Epithelial cell of prostate (primary cell): ENCODE measurements around the gene MVP.

Experiments
- DNase-seq: peaks from one replicate; pipeline ENCODE4 v3.0.0-alpha.2; 2011; ENCODE audit warnings: low read depth, low spot score
- H3K27ac ChIP-seq: fragments of 450-650 bp; 2 replicates; pipeline ENCODE4 v1.5.1; 2017; ENCODE audit warnings: mild to moderate bottlenecking

The MVP gene

GRCh38 chr16:29804020-29804419 is 16.2 kb upstream of the MVP start:
- H3K27ac ChIP-seq, result no peak overlapping the region

GRCh38 chr16:29804455-29805231 is 15.6 kb upstream of the MVP start:
- H3K27ac ChIP-seq, result peak overlapping the region; percentile 80
- no peak for DNase-seq

More at GRCh38 chr16:29804020-29804419, 16.2 kb upstream of the MVP start:
- no peak for DNase-seq

DNA sequence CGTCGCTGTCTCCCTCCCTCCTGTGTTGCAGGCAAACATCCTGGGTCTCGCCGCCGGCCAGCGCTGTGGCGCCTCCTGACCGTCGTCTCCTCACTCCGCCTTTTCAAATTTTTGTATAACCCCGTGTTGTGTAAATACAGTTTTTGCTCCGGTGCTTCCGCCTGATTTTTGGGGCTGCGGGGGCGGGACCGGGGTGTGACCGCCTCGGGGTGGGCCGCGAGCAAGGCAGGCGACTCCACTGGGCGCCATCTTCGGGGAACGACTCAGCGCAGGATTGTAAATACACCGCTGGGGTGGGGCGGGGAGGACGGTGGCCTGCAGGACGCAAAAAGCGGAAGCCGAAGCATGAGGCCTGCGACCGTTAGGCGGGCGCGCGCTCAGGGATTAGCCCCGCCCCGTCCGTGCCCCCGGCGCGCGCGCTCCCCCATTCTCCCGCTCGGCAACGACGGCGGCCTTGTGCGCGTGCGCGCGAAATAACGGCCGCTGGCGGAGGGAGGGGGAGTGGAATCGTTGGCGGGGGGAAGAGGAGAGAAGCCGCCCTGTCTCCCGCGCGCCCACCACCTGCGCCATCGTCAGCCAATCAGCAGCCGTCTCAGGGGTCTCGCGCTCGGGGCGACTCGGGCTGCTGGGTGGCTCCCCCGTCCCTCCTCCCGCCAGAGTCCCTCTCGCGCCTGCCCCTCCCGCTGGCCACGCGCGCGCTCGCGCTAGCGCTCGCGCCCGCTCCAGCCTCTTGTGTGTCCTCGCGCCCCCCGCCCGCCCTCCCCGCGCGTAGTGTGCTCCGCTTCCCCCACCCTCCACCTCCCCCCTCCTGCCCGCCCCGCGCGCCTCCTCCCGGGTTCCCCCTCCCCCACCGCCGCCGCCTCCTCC is 14.8 kb upstream of the MVP start:
- peak; percentile 89 for DNase-seq
- peak overlapping the region; percentile 80 for H3K27ac ChIP-seq

DNA sequence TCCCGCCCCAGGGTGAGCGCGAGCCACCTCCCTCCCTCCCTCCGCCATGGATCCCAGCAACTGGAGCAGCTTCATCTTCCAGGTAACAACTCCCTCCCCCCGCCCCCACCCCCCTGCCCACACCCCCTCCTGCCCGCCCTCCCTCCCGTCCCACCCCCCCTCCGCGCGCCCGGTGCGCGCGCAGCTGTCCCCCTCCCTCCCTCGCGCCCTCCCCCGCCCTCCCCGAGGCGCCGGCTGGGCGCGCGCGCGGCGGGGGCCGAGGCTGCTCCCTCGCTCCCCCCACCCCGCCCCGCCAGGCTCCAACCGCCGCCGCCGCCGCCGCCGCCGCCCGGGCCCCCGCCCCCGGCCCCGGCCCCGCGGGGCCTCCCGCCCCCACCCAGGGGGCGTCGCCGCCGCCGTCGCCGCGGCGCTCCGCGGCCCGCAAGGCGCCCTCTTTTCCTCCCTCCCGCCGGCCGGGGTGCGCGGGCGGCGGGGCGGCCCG is 14.1 kb upstream of the MVP start, which contains the start of gene MAZ:
TSS of gene MAZ (plus strand) at position 431 of the 481 bp plus-strand sequence. CDS start 173 bp downstream, outside the sequence.
- peak; percentile 72 for DNase-seq

GRCh38 chr16:29806641-29807425 is 13.4 kb upstream of the MVP start:
- H3K27ac ChIP-seq, result peak overlapping the region; percentile 81
- DNase-seq, result no peak

More for the DNA sequence above, 14.1 kb upstream of the MVP start, which contains the start of gene MAZ:
- peak within 1 kb of the TSS; percentile 81 for H3K27ac ChIP-seq

DNA sequence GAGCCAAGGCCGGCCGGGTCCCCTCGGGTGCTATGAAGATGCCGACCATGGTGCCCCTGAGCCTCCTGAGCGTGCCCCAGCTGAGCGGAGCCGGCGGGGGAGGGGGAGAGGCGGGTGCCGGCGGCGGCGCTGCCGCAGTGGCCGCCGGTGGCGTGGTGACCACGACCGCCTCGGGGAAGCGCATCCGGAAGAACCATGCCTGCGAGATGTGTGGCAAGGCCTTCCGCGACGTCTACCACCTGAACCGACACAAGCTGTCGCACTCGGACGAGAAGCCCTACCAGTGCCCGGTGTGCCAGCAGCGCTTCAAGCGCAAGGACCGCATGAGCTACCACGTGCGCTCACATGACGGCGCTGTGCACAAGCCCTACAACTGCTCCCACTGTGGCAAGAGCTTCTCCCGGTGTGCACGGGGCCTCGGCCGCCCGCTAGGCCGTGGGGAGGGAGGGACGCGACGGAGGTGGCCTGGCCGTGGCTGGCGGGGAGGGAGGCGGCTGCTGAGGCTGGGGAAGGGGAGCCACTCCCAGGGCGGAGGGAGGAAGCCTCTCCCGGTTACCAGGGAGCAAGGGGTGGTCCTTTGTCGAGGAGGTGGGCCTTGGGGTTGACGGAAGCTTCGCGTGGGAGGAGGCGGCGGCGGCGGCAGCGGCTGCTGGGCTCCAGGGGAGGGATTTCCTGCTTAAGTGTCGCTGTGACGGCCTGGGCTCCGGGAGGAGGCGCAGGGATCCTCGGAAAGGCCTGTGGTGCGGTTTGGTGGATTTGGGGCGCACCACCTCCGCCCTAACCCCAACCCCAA is 12.6 kb upstream of the MVP start:
- peak; percentile 76 for DNase-seq
- peak overlapping the region; percentile 81 for H3K27ac ChIP-seq

- peak overlapping the region; percentile 81 for H3K27ac ChIP-seq
- no peak for DNase-seq
These were observed 11.9 kb upstream of the MVP start for GRCh38 chr16:29808219-29808900.

- no peak for DNase-seq
- no peak overlapping the region for H3K27ac ChIP-seq
These were observed 11.1 kb upstream of the MVP start for GRCh38 chr16:29809031-29809747.

GRCh38 chr16:29809850-29810698 is 10.2 kb upstream of the MVP start:
- no peak for DNase-seq
- no peak overlapping the region for H3K27ac ChIP-seq

GRCh38 chr16:29810699-29811169 is 9.5 kb upstream of the MVP start:
- DNase-seq, result no peak
- no peak overlapping the region for H3K27ac ChIP-seq

- peak; percentile 80 for DNase-seq
- peak overlapping the region; percentile 13 for H3K27ac ChIP-seq
These were observed 8.9 kb upstream of the MVP start for GRCh38 chr16:29811170-29811895.

- H3K27ac ChIP-seq, result peak within 1 kb of the TSS; percentile 13
- DNase-seq, result no peak
These were observed 8.2 kb upstream of the MVP start, which contains the start of gene PRRT2 for GRCh38 chr16:29811896-29812665. Gene PRRT2 (plus strand): TSS chr16:29812193. CDS start chr16:29813055, 862 bp downstream.

- no peak overlapping the region for H3K27ac ChIP-seq
- DNase-seq, result no peak
These were observed 7.3 kb upstream of the MVP start for GRCh38 chr16:29812754-29813643.

DNA sequence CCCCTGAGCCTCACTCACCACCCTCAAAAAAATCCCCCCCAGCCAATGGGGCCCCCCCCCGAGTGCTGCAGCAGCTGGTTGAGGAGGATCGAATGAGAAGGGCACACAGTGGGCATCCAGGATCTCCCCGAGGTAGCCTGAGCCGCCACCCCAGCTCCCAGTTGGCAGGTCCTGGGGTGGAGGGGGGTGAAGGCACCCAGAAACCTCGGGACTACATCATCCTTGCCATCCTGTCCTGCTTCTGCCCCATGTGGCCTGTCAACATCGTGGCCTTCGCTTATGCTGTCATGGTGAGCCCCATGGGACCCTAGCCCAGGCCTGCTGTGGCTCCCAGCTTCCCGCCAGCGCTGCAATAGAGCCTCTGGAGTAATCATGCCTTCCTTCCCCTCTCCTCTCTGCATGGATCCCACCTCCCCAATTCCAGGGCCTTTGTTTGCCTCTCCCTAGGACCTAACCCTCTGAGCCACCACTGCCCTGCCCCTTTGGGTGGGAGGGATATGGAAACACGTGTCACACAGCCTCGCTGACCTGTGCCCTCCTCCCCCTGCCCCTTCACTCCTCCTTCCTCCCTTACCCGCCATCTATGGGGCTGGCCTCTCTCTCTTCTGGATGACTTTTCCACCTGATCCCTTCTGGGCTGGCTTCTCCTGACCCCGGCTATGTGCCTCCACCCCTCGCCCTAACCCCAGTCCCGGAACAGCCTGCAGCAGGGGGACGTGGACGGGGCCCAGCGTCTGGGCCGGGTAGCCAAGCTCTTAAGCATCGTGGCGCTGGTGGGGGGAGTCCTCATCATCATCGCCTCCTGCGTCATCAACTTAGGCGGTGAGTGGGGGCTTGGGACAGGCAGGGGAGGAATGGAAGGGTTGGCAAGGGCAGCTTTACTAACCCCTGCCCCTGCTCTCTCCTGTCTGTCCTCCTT is 6.4 kb upstream of the MVP start:
- no peak for DNase-seq
- H3K27ac ChIP-seq, result no peak overlapping the region
